Adrenal gland (tissue), 12 donors: Measurements from ENCODE around the gene ZRANB1. TPM values are rescaled to one million over a fixed set of nuclear protein-coding genes. Genes with fewer than 3 reads are reported as not detected.
A peak's percentile ranks its signal among the peaks of the same experiment; 100 is the strongest.

Experiments
- DNase-seq, 7 donors: peaks; one replicate each; pipeline ENCODE4 v3.0.0-alpha.2; 2019 to 2020
- H3K27ac ChIP-seq, 5 donors: fragments of 200-600 bp; sonication (generic) in 4 of 5; 1 replicate in 3 of 5; 2 replicates in 2 of 5; pipeline versions ENCODE4 v1.5.1 to v1.8.0; 2016 to 2020; ENCODE audit warnings: mild to moderate bottlenecking in 1 of 5
- H3K27me3 ChIP-seq: fragments of 200-600 bp; 2 replicates; pipeline ENCODE4 v1.8.0; 2021
- H3K36me3 ChIP-seq, 2 donors: fragments of 200-600 bp; replicated peaks in 1 of 2; 1 replicate in 1 of 2; 2 replicates in 1 of 2; pipeline versions ENCODE4 v1.5.1 to v1.8.0; 2018 to 2022
- H3K4me1 ChIP-seq, 2 donors: fragments of 200-600 bp; replicated peaks in 1 of 2; 1 replicate in 1 of 2; 2 replicates in 1 of 2; pipeline versions ENCODE4 v1.5.1 to v1.8.0; 2018 to 2021
- H3K4me3 ChIP-seq, 4 donors: fragments of 200-600 bp; sonication (generic) in 3 of 4; one replicate each; pipeline ENCODE4 v1.5.1; 2016 to 2018
- H3K9me3 ChIP-seq, 3 donors: fragments of 200-600 bp; sonication (generic) in 1 of 3; replicated peaks in 1 of 3; 1 replicate in 2 of 3; 2 replicates in 1 of 3; pipeline versions ENCODE4 v1.5.1 to v1.8.0; 2016 to 2021
- CTCF ChIP-seq, 6 experiments: fragments of 450-650 bp in 4 of 6; fragments of 200-600 bp in 2 of 6; sonication (generic) in 1 of 6; IDR thresholded peaks; 1 replicate in 5 of 6; 2 replicates in 1 of 6; pipeline versions ENCODE4 v1.5.1 to v1.8.0; 2016 to 2021; ENCODE audit warnings: antibody characterized with exemption in 6 of 6, mild to moderate bottlenecking in 2 of 6, moderate library complexity in 1 of 6
- POLR2A ChIP-seq, 2 donors: fragments of 450-650 bp; IDR thresholded peaks; one replicate each; pipeline ENCODE4 v1.6.1; 2017; ENCODE audit warnings: antibody characterized with exemption in 2 of 2, mild to moderate bottlenecking in 2 of 2, moderate library complexity in 1 of 2
- WGBS, 4 donors: extraction: QIAGEN DNeasy Blood & Tissue Kit in 2 of 4; methylation state at CpG; one replicate each; pipeline versions ENCODE4 v1.1.5 to v1.1.7; 2013 to 2017; 5-methylcytosine and 5-hydroxymethylcytosine counted together
- intact Hi-C, 2 donors: fragments of 100-400 bp; cut with DNase I; formaldehyde crosslinking; loops; one replicate each; pipeline versions ENCODE4 v1.14.1 to v1.15.0; 2022 to 2023
- microRNA-seq, 3 donors: library from miRNA; unstranded; fragments of <30 nt; microRNA quantifications; one replicate each; pipeline ENCODE4, GENCODE V29; 2017 to 2020
- polyA plus RNA-seq, 3 donors: library from polyadenylated mRNA; stranded (reverse); fragments of 200-250 nt in 2 of 3; fragments of 350-450 nt in 1 of 3; fragmentation: Illumina TruSeq in 1 of 3; extraction: RNeasy Lipid Tissue Mini Kit (QIAGEN cat#74804) in 1 of 3; gene quantifications; one replicate each; pipeline ENCODE4 v1.2.3, GENCODE V29; 2013 to 2014
- small RNA-seq, 2 donors: library from RNA; depleted of rRNA; stranded (forward); fragments of <200 nt; gene quantifications; one replicate each; pipeline ENCODE3, GENCODE V24; 2016
- total RNA-seq, 9 donors: library from RNA; depleted of rRNA in 4 of 9; stranded (reverse); fragments of >200 nt in 4 of 9; fragments of 120-200 nt in 1 of 9; fragmentation: NEBNext Ultra II Directional in 1 of 9; extraction: Animal tissue kit (Norgen Biotek cat#: 25700) in 1 of 9; gene quantifications; one replicate each; pipeline versions ENCODE4 v1.1.0 to v1.2.4, GENCODE V29; 2013 to 2023
- donor health status: healthy with polysubstance abuse.
- donor health status: Bipolar disorder and iron deficiency.
- donor health status: DM: yes; HTN: yes; CAD: no.
- donor health status: DM: no; HTN: no; CAD: no.
- donor health status: DM: no; HTN: no; CAD: no.
- donor health status: DM: yes; HTN: yes; CAD: no.

ZRANB1 gene
- total and polyA plus RNA-seq, 12 donors: 20.2 to 64.7 (median 38.0) TPM

GRCh38 chr10:125035136-125035535 lies 93.2 kb downstream of the ZRANB1 start:
- Histone ChIP-seq H3K4me3 (no peak overlapping the region), H3K27ac (peak overlapping the region in 2 of 5 donors; percentile 47 to 61), H3K4me1 (peaks cover 34 to 59% of the 10 kb centered on the region in 2 donors), H3K9me3 (no peaks in the 10 kb centered on the region), H3K27me3 (no peaks in the 10 kb centered on the region), H3K36me3 (no peaks in the 10 kb centered on the region)
- TF ChIP-seq CTCF (IDR thresholded peaks at IDR 0.05) (no peak), POLR2A (IDR thresholded peaks at IDR 0.05) (no peak)
- intact Hi-C loops: no loop called here
- DNase-seq: no peak
- 69 to 86% (median 72%) methylated on average over 11 of the region's 11 CpGs for WGBS, 4 donors

GRCh38 chr10:125035588-125036295 lies 93.8 kb downstream of the ZRANB1 start:
- Histone ChIP-seq H3K36me3 (no peaks in the 10 kb centered on the region), H3K27ac (peak overlapping the region in 2 of 5 donors; percentile 47 to 61), H3K9me3 (no peaks in the 10 kb centered on the region), H3K27me3 (no peaks in the 10 kb centered on the region), H3K4me3 (no peak overlapping the region), H3K4me1 (peaks cover 28 to 54% of the 10 kb centered on the region in 2 donors)
- TF ChIP-seq POLR2A (IDR thresholded peaks at IDR 0.05): no peak
- TF ChIP-seq CTCF (IDR thresholded peaks at IDR 0.05): no peak
- DNase-seq: peak in 3 of 7 donors; percentile 47 to 60 (median 58)
- WGBS, 4 donors: 63 to 67% (median 65%) methylated on average over 7 of the region's 7 CpGs
- intact Hi-C loops: no loop called here

- 49 to 56% (median 52%) methylated on average over 7 to 8 of the region's 8 CpGs for WGBS, 4 donors
- TF ChIP-seq POLR2A (IDR thresholded peaks at IDR 0.05) (peak in 1 of 2 donors; percentile 61), CTCF (IDR thresholded peaks at IDR 0.05) (no peak)
- Histone ChIP-seq H3K27ac (peak overlapping the region in 3 of 5 donors; percentile 55 to 64 (median 56)), H3K9me3 (no peaks in the 10 kb centered on the region), H3K36me3 (no peaks in the 10 kb centered on the region), H3K4me1 (peaks cover 31 to 56% of the 10 kb centered on the region in 2 donors), H3K4me3 (no peak overlapping the region), H3K27me3 (no peaks in the 10 kb centered on the region)
- peak; percentile 80 to 95 (median 92) for DNase-seq
- intact Hi-C loops: no loop called here
These were observed 95.4 kb downstream of the ZRANB1 start for GRCh38 chr10:125037145-125037877.

Small RNA genes within 50 kb of the gene (microRNA-seq; reads per million reads assigned to microRNA genes)
- gene MIR4296: 0 reads per million in 3 donors

Small RNA genes within 50 kb of the gene (small RNA-seq; reads per million reads assigned to genes)
- gene MIR4296: 0 reads per million in 2 donors

Other genes with a start within 250 kb of the ZRANB1 start
- 10 to 100 TPM; 19.6 to 90.9 (median 78.7) TPM for gene FAM53B, start 197.7 kb upstream of the ZRANB1 start, total RNA-seq
- 10 to 100 TPM; 15.1 to 56.7 (median 17.8) TPM for gene FAM53B, start 197.7 kb upstream of the ZRANB1 start, polyA plus RNA-seq
- 10 to 100 TPM in 8 of 9 donors, 1 to 10 TPM in 1; 2.7 to 22.8 (median 16.5) TPM for gene EEF1AKMT2, start 150.2 kb upstream of the ZRANB1 start, total RNA-seq
- 10 to 100 TPM; 16.5 to 24.5 (median 17.8) TPM for gene EEF1AKMT2, start 150.2 kb upstream of the ZRANB1 start, polyA plus RNA-seq
- gene ABRAXAS2, start 140.3 kb upstream of the ZRANB1 start, total RNA-seq: 10 to 100 TPM; 12.4 to 20.6 (median 17.1) TPM
- gene ABRAXAS2, start 140.3 kb upstream of the ZRANB1 start, polyA plus RNA-seq: 10 to 100 TPM in 1 of 3 donors, 1 to 10 TPM in 2; 6.5 to 23.2 (median 7.0) TPM
- 10 to 100 TPM; 28.1 to 66.5 (median 50.2) TPM for gene CTBP2, start 218.4 kb downstream of the ZRANB1 start, total RNA-seq
- 10 to 100 TPM; 25.3 to 53.4 (median 28.4) TPM for gene CTBP2, start 218.4 kb downstream of the ZRANB1 start, polyA plus RNA-seq